ENCODE measurements around the gene STING1.
A peak's percentile ranks its signal among the peaks of the same experiment; 100 is the strongest.
"Not testable (repeated sequence)": the region's sequence is repeated elsewhere in the genome, so short reads cannot be mapped to it uniquely, and the experiment has no call there.

STING1 gene

DNA sequence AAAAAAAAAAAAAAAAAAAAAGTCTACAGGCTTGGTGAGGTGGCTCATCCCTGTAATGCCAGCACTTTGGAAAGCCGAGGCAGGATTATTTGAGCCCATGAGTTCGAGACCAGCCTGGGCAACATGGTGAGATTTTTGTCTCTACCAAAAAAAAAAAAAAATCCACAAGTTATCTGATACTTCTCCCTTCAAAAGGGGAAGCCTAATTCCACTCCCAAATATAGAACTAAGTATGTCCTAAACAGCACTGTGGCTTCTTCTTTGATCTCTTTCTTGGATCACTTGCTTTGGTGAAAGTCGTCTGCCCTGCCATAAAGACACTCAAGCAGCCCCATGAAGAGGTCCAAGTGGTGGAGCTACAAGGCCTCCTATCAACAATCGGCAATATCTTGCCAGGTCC lies 18.8 kb upstream of the STING1 start:
- no peak for DNase-seq

DNA sequence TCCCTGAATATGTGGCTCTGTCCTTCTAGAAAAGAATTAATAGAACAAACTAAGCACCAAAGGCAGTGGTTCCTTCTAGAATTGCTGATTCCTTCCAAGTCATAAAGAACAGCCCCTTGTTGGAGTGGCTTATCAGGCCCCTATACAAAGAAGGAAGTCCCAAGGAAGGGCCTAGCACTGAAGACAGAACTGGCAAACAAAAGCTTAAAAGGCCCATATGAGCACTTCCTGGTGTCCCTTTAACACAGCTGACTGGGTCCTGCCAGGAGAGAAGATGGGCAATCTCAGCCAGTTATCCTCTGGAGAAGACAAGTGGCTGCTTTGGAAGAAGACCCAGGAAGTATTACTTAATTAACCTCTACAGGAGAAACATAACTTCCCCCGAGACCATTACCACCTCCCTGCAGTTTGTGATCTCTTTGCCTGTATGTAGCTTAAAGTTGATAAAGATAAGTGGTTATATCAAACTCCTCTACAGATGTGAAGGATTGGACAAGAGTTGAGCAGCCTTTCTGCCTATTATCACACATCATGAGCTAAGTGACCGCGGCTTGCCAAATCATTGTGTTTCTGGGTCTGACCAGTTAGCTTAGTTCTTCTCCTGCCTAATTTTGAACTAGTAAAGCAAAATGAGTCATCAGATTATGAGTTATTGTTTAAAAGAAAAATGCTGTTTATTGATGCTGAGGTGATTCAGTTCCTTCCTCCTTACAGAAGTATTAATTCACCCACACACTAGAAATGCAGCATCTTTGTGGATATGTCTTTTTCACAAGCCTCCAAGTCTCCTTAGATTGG lies 13.3 kb upstream of the STING1 start:
- DNase-seq = no peak

- DNase-seq = no peak
Measured at GRCh38 chr5:139494832-139495231, 12.3 kb upstream of the STING1 start.

GRCh38 chr5:139494256-139494655 lies 11.7 kb upstream of the STING1 start:
- no peak for DNase-seq

GRCh38 chr5:139492700-139493192 lies 10.2 kb upstream of the STING1 start:
- DNase-seq = no peak

DNA sequence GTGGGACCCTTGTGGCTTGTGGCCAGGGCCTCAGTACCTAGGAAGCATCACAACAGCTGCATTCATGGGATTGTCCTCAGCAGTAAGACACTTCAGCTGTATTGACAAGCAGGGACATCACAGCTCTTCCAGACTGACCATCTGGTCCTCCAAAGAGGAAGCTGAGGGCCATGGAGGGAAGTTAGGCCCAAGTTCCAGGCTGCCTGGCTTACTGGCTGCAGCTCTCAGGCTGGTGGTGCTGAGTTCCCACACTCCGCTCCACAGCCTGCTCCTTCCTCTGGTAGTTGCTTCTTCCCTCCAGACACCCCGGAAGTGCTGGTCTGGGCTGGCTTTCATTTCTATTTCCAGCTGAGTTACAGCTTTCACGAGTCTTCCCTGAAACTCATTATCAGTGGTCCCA lies 5.7 kb upstream of the STING1 start:
- no peak for DNase-seq

DNA sequence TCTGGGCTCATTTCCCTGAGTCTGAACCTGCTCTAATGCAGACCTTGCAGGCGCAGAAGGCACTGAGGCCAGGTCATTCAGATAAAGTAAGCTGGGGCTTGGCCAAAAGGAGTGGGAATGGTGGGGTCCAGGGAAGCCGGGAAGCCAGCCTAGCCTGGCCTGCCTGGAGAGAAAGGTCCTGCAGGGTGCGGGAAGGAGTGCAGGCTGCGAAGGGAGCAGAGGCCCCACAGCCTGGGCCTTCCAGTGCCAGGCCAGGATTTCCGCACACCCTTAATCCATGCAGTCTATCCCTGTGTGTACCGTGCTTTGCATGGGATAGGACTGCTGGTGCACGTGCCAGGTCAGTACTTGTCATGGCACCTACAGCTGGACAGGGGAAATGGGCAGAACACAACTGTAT lies 3.6 kb upstream of the STING1 start:
- no peak for DNase-seq

GRCh38 chr5:139482890-139483208 lies 291 bp upstream of the STING1 start:
- DNase-seq = not testable (repeated sequence)

DNA sequence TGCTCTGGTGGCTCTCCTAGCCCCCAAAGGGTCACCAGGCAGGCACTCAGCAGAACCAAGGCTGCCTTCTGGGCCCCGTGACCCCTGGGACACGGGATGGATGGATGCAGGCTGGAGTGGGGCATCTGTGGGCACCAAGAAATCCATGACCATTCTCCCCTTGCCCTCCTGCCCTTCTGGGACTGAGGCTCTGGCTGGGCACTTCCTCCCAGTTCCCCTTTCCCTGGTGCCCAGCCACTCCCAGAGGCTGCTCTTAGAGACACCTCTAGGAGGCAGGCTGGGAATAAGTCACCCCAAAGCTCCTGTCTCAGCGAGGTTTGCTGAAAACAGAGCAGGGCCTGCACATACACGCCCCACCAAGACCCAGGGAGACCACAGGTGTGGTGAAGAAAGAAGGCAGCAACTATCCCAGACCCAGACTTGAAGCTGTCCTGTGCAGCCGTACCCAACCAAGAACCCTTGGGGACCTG lies 943 bp downstream of the STING1 start:
- no peak for DNase-seq

DNA sequence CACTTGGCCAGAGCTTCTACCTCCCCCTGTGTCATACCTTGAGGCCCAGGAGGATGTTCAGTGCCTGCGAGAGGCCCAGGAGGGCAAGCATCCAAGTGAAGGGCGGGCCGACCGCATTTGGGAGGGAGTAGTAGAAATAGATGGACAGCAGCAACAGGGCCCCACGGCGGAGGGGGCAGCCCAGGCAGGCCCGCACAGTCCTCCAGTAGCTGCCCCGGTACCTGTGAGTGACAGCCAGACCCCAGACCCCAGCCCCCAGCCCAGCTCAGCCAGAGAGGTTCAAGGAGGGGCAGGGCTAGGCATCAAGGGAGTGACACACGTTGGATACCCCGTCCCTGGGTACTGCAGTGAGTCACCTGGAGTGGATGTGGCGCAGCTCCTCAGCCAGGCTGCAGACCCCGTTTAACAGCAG lies 1.4 kb downstream of the STING1 start:
- DNase-seq = no peak

DNA sequence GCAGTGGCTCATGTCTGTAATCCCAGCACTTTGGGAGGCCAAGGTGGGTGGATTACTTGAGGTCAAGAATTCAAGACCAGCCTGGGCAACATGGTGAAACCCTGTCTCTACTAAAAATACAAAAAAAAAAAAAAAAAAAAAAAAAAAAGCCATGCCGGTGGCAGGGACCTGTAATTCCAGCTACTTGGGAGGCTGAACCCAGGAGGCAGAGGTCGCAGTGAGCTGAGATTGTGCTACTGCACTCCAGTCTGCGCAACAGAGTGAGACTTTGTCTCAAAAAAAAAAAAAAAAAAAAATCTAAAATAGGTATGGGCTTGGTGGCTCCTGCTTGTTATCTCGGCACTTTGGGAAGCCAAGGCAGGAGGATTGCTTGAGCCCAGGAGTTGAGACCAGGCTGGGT lies 2.8 kb downstream of the STING1 start:
- not testable (repeated sequence) for DNase-seq

DNA sequence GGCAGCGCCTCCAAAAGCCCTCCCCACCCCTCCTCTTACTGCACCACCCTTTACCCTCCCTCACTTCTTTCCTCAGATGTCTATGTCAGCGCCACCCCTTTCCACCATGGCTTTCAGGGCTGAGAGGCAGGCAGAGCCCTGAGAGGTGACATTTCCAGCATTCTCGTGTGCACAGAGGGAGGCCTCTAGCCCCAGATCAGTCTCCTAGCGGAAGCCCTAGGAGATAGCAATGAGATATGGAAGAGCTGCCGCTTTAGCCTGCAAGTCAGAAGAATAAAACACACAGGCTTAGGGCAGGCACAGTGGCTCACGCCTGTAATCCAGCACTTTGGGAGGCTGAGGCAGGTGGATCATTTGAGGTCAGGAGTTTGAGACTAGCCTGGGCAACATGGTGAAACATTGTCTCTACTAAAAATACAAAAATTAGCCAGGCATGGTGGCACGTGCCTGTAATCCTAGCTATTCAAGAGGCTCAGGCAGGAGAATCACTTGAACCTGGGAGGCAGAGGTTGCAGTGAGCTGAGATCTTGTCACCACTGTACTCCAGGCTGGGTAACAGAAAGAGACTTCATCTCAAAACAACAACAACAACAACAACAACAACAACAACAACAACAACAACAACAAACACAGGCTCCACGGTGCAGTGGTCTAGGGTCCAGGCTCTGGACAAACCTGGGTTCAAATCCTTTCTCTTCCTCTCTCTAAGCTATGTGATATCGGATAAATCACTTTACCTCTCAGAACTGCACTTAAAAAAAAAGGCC lies 3.7 kb downstream of the STING1 start:
- not testable (repeated sequence) for DNase-seq

GRCh38 chr5:139475865-139476617 lies 6.5 kb downstream of the STING1 start:
- DNase-seq = no peak

GRCh38 chr5:139474890-139475791 lies 7.4 kb downstream of the STING1 start:
- peak; percentile 48 for DNase-seq

GRCh38 chr5:139473565-139473964 lies 9.0 kb downstream of the STING1 start:
- DNase-seq = no peak

DNA sequence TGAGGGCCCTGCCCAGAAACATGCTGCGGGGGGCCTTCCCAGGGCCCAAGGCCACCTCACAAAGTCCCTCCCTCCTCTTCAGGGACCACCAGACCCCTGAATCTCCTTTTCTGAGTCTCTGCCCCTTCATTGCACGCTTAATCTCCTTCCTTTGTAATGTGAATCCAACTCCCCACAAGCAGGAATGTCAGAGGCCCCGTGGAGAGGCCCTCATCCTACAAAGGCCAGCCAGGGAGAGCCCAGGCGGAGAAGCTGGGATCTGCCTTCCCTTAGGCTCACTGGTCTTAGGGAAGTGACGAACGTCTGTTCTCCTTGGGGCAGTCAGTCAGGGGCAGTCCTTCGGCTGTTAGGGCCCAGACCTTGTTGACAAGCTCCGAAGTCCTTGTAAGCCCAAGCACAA lies 9.5 kb downstream of the STING1 start:
- DNase-seq = no peak

DNA sequence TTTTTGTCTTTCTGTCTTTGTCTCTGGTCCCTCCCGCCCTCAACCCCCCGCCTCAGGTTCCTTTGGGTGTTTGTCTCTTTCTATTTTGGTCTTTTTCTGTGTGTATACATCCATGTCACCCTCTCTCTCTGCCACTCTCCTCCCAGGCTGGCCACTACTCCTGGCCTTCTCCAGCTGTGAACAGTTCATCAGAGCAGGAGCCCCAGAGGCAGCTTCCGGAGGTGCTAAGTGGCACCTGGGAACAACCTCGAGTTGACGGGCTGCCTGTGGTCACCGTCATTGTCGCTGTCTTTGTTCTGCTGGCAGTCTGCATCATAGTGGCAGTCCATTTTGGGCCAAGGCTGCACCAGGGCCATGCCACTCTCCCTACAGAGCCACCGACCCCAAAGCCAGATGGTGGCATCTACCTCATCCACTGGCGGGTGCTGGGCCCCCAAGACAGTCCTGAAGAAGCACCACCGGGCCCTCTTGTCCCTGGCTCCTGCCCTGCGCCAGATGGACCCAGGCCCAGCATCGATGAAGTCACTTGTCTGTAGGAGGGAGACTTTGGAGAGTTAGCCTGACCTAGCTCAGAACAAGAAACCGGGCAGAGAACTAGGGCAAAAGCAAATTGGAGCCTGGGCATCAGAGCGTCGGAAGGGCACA lies 10.1 kb downstream of the STING1 start:
- DNase-seq = no peak

- DNase-seq = peak; percentile 48
Measured at GRCh38 chr5:139470821-139471300, 11.7 kb downstream of the STING1 start, which contains the start of gene SMIM33. TSS of gene SMIM33 (plus strand) at chr5:139471004. CDS start at chr5:139471122, 118 bp downstream.

GRCh38 chr5:139468421-139468931 lies 14.1 kb downstream of the STING1 start:
- DNase-seq = no peak

DNA sequence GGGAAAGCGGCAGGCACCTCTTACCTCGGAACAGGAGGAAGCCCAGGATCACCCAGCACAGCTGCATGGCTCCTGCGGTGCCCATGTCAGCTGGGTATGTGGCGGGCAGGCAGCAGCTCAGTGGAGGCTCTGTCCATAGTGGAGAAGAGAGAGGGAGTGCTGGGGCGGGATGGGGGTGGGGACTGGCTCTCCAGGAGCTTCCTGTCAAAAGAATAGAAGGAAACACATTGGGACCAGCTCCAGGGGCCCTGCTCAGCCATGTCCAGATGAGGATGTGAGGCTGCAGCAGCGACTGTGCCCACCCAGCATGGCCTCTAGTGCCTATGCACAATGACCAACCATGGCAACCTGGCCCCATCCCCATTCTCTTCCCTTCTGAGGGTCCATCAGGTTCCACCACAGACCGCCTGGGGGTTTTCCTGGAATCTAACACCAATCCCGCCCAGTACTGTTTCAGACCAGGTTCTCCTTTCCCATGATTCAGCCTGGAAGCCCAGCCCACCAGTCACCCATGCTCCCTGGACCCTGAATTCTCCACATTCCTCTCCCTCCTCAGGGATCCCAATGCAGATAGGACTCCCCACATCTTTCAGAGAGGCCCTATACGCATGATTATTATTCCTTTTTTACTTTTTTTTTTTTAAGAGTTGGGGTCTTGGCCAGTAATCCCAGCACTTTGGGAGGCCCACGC lies 19.8 kb downstream of the STING1 start, which contains the start of gene ECSCR:
TSS of gene ECSCR (minus strand) at position 158 of the 691 bp plus-strand sequence. CDS start at position 85, 73 bp downstream.
- no peak for DNase-seq
